ENCODE data around the gene TRPT1. TPM values are rescaled to one million over a fixed set of nuclear protein-coding genes. Genes with fewer than 3 reads are reported as not detected.

TRPT1 gene
- total RNA-seq, 1 donor from 2014 or later = 39.0 TPM

- H3K9me3 Mint-ChIP-seq (ENCODE audit: unreplicated experiment) = peaks cover 6% of the 10 kb centered on the region
- no peak overlapping the region for H3K27ac Mint-ChIP-seq (ENCODE audit: unreplicated experiment)
- peaks cover 4% of the 10 kb centered on the region for H3K4me1 Mint-ChIP-seq (ENCODE audit: low read depth, unreplicated experiment)
Observed at GRCh38 chr11:64256300-64256699, 30.3 kb upstream of the TRPT1 start.

DNA sequence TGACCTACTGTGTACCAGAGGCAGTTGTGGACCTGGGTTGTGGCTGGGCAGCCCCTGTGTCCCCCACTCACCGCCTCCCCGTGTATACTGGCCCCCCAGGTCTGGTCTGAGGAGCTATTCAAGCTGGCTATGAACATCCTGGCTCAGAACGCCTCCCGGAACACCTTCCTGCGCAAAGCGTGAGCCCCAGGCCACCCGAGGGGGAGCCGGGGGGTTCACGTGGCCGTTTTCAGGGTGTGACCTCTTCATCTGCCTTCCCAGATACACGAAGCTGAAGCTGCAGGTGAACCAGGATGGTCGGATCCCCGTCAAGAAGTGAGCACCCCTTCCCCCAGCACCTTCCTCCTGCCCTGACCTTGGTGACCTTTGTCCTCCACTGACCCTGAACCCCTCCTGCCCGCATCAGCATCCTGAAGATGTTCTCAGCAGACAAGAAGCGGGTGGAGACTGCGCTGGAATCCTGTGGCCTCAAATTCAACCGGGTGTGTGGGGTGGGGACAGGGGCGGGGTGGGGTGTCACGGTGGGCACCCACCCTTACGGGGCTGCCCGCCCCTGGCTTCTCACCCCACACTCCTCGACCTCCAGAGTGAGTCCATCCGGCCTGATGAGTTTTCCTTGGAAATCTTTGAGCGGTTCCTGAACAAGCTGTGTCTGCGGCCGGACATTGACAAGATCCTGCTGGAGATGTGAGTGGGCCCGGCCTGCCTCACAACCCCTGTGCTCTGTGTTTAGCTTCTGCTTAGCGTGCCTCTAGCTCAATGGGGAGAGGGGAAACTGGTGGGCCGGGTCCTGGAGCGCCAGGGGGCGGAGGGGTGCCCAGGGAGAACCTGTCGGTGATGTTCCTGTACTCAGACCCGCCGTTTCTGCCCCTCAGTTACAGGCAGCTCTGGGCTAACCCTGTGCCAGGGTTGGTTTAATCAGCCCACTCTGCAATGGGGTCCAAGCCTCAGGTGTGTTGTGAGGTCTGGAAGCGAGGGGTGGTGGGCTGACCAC lies 29.4 kb upstream of the TRPT1 start:
- Mint-ChIP-seq H3K4me3 (ENCODE audit: unreplicated experiment) (no peak overlapping the region), H3K27ac (ENCODE audit: unreplicated experiment) (no peak overlapping the region), H3K9me3 (ENCODE audit: unreplicated experiment) (peaks cover 6% of the 10 kb centered on the region), H3K4me1 (ENCODE audit: low read depth, unreplicated experiment) (peaks cover 4% of the 10 kb centered on the region), H3K27me3 (ENCODE audit: unreplicated experiment) (peaks cover 18% of the 10 kb centered on the region), H3K36me3 (ENCODE audit: unreplicated experiment) (no peaks in the 10 kb centered on the region)
- no peak for TF ChIP-seq CTCF (IDR thresholded peaks at IDR 0.05; ENCODE audit: partially characterized antibody, unreplicated experiment)
- DNase-seq = no peak

More at GRCh38 chr11:64256300-64256699, 30.3 kb upstream of the TRPT1 start:
- no peak for TF ChIP-seq CTCF (IDR thresholded peaks at IDR 0.05; ENCODE audit: partially characterized antibody, unreplicated experiment)
- no peaks in the 10 kb centered on the region for H3K36me3 Mint-ChIP-seq (ENCODE audit: unreplicated experiment)
- H3K27me3 Mint-ChIP-seq (ENCODE audit: unreplicated experiment) = peaks cover 18% of the 10 kb centered on the region
- no peak overlapping the region for H3K4me3 Mint-ChIP-seq (ENCODE audit: unreplicated experiment)
- no peak for DNase-seq

GRCh38 chr11:64254326-64254725 lies 28.3 kb upstream of the TRPT1 start:
- H3K4me3 Mint-ChIP-seq (ENCODE audit: unreplicated experiment) = no peak overlapping the region
- H3K9me3 Mint-ChIP-seq (ENCODE audit: unreplicated experiment) = peaks cover 2% of the 10 kb centered on the region
- H3K4me1 Mint-ChIP-seq (ENCODE audit: low read depth, unreplicated experiment) = peaks cover 4% of the 10 kb centered on the region
- TF ChIP-seq CTCF (IDR thresholded peaks at IDR 0.05; ENCODE audit: partially characterized antibody, unreplicated experiment) = no peak
- peaks cover 7% of the 10 kb centered on the region for H3K27me3 Mint-ChIP-seq (ENCODE audit: unreplicated experiment)
- H3K27ac Mint-ChIP-seq (ENCODE audit: unreplicated experiment) = no peak overlapping the region
- H3K36me3 Mint-ChIP-seq (ENCODE audit: unreplicated experiment) = no peaks in the 10 kb centered on the region
- no peak for DNase-seq

GRCh38 chr11:64253481-64253880 lies 27.5 kb upstream of the TRPT1 start:
- peak overlapping the region; percentile 42 for H3K4me3 Mint-ChIP-seq (ENCODE audit: unreplicated experiment)
- no peak for TF ChIP-seq CTCF (IDR thresholded peaks at IDR 0.05; ENCODE audit: partially characterized antibody, unreplicated experiment)
- no peak for DNase-seq
- no peak overlapping the region for H3K27ac Mint-ChIP-seq (ENCODE audit: unreplicated experiment)
- peaks cover 11% of the 10 kb centered on the region for H3K27me3 Mint-ChIP-seq (ENCODE audit: unreplicated experiment)
- no peaks in the 10 kb centered on the region for H3K36me3 Mint-ChIP-seq (ENCODE audit: unreplicated experiment)
- H3K9me3 Mint-ChIP-seq (ENCODE audit: unreplicated experiment) = peaks cover 2% of the 10 kb centered on the region
- peaks cover 4% of the 10 kb centered on the region for H3K4me1 Mint-ChIP-seq (ENCODE audit: low read depth, unreplicated experiment)

GRCh38 chr11:64253043-64253442 lies 27.1 kb upstream of the TRPT1 start:
- Mint-ChIP-seq H3K4me1 (ENCODE audit: low read depth, unreplicated experiment) (peaks cover 8% of the 10 kb centered on the region), H3K4me3 (ENCODE audit: unreplicated experiment) (peak overlapping the region; percentile 42), H3K36me3 (ENCODE audit: unreplicated experiment) (no peaks in the 10 kb centered on the region), H3K27me3 (ENCODE audit: unreplicated experiment) (peaks cover 11% of the 10 kb centered on the region), H3K9me3 (ENCODE audit: unreplicated experiment) (peaks cover 5% of the 10 kb centered on the region), H3K27ac (ENCODE audit: unreplicated experiment) (no peak overlapping the region)
- no peak for TF ChIP-seq CTCF (IDR thresholded peaks at IDR 0.05; ENCODE audit: partially characterized antibody, unreplicated experiment)
- DNase-seq = no peak

All from glutamatergic neuron (in vitro differentiated cells).